Activated naive CD8-positive, alpha-beta T cell treated with anti-CD3 and anti-CD28 coated beads, Interleukin-2, amount 50 U/mL, for 24 hours (primary cell): Measurements from ENCODE around the gene HSPBP1.

Source experiments
- ATAC-seq: fragments of 150-1000 bp; cut with Tn5 transposase; one replicate; pipeline ENCODE4 v1.10.0; 2021
- DNase-seq: peaks from one replicate; pipeline ENCODE4 v3.0.0; 2021
- H3K27ac Mint-ChIP-seq: one replicate; pipeline ENCODE4 v1.8.0; 2021; ENCODE audit warnings: mild to moderate bottlenecking, mixed read lengths
- H3K27me3 Mint-ChIP-seq: one replicate; pipeline ENCODE4 v1.8.0; 2021; ENCODE audit warnings: mixed read lengths
- H3K36me3 Mint-ChIP-seq: one replicate; pipeline ENCODE4 v1.8.0; 2021; ENCODE audit warnings: low read depth, mixed read lengths
- H3K4me1 Mint-ChIP-seq: one replicate; pipeline ENCODE4 v1.8.0; 2021; ENCODE audit warnings: mixed read lengths
- H3K4me3 Mint-ChIP-seq: one replicate; pipeline ENCODE4 v1.8.0; 2021; ENCODE audit warnings: mild to moderate bottlenecking, moderate library complexity, mixed read lengths
- H3K9me3 Mint-ChIP-seq: one replicate; pipeline ENCODE4 v1.8.0; 2021; ENCODE audit warnings: mixed read lengths

Gene HSPBP1

DNA sequence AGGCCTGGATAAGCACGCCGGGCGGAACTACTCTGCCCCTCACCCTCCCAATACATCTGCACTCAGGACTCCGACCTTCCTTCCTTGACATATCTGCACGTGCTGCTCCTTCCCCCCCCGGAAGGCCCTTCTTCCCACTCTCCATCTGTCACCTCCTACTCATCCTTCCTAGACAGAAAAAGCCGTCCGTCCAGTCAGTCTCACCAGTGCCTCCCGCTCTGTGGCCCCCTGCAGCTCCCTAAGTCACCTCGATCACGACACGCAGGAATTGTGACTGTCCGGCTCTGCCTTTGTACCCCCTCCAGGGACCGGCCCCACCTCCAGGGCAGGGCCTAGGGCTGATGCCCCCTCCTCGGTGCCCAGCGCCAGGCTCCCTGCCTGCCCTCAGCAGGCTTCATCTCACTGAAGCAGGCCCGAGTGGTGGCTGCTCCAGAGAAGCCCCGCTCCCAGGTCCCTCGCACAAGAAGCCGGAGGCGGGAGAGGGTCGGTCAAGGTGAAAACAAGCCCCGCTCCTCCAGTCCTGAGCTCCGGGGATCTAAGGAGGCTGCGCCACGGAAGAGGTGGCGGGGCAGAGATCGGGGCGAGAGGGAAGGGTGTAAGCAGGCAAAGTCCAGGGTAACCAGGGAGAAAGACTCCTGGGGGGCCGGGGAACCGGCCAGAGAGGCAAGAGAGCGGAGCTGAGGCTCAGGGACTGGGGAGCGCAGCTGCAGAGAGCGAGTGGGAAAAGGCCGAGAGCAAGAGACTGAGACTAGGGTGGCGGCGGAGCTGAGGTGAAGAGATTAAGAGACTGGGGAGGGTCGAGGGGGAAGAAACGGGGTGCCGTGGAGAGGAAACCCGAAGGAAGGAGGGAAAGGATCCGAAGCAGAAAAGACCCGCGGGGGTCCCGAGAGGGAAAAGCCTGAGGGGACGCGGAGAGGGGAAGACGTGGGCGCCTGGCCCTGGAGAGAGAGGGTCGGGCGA is 22.2 kb downstream of the HSPBP1 start:
- no peaks in the 10 kb centered on the region for H3K9me3 Mint-ChIP-seq
- peak overlapping the region; percentile 95 for H3K4me3 Mint-ChIP-seq
- peak; percentile 38 for DNase-seq
- H3K36me3 Mint-ChIP-seq: peaks cover 43% of the 10 kb centered on the region
- peak overlapping the region; percentile 99 for H3K27ac Mint-ChIP-seq
- no peaks in the 10 kb centered on the region for H3K27me3 Mint-ChIP-seq
- no peak for ATAC-seq
- H3K4me1 Mint-ChIP-seq: peaks cover 56% of the 10 kb centered on the region

DNA sequence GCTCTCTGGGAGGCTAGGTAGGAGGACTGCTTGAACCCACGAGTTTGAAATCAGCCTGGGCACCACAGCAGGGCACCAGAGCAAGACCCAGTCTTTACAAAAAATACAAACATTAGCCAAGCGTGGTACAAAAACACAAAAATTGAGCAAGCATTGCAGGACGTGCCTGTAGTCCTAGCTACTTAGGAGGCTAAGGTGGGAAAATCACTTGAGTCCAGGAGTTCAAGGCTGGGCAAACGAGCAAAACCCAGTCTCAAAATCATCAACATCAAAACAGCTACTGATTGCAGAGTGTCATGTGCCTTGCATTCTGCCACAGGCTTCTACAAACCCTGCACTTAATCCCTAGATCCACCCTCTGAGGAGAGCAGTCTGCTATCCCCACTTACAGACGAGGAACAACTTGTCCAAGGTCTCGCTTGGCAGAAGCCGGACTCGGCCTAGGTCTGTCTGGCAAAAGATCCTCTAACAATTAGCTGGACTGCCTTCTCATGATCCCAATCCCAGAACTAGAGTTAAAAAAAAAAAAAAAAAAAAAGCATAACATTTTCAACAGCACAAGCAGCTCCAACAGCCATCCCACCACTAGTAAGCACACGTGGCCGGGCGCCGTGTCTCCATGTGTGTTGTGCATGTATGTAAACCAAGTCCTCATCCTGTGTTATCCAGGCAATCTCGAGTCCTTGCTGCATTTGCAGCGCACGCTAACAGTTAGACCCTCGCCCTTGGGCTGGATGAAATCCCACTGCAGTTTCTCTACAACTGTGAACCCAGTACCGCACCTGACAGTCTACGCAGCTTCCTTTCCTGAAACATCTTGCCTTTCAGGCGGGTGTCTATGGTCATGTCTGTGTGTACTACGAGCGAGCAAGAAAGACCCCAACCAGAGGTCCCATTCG is 23.1 kb downstream of the HSPBP1 start:
- ATAC-seq: no peak
- peak overlapping the region; percentile 99 for H3K27ac Mint-ChIP-seq
- H3K4me3 Mint-ChIP-seq: peak overlapping the region; percentile 95
- peaks cover 39% of the 10 kb centered on the region for H3K36me3 Mint-ChIP-seq
- DNase-seq: no peak
- H3K27me3 Mint-ChIP-seq: no peaks in the 10 kb centered on the region
- no peaks in the 10 kb centered on the region for H3K9me3 Mint-ChIP-seq
- peaks cover 66% of the 10 kb centered on the region for H3K4me1 Mint-ChIP-seq

DNA sequence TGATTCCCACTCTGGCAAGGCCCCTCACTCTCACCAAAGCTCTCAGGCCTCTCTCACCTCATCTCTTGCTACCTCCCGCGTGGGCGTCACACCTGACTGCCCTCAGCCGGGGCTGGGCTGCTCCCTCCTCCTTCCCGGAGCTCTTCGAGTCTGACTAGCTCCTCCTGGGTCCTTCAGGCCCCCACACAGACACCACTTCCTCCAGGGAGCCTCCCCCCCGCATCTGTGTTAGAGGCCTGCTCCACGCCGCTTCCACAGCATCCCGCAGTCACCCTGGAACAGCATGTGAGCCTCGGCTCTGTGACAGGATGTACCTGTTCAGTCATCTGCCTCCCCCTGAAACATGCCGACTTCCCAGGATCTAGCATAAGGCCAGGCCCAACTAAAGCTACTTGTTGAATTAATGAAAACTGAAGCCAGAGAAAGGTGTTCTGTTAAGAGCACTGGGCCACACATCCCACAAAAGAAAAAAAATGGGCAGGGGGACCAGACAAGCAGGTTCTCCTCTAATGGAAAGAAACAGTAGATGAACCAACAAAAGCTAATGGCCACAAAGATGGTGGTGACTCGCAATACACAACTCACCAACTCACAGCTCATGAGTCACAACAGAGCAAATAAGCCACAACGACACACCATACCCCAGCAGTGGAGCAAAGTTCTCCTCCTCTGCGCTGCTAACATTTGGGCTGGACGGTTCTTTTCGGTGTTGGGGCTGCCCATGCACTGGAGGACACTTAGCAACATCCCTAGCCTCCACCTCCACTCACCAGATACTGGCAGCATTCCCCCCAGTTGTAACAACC is 24.1 kb downstream of the HSPBP1 start:
- DNase-seq (peak; percentile 74), ATAC-seq (peak; percentile 37)
- Mint-ChIP-seq H3K4me1 (peaks cover 76% of the 10 kb centered on the region), H3K27ac (peak overlapping the region; percentile 99), H3K9me3 (no peaks in the 10 kb centered on the region), H3K36me3 (peaks cover 47% of the 10 kb centered on the region), H3K27me3 (no peaks in the 10 kb centered on the region), H3K4me3 (peak overlapping the region; percentile 95)

DNA sequence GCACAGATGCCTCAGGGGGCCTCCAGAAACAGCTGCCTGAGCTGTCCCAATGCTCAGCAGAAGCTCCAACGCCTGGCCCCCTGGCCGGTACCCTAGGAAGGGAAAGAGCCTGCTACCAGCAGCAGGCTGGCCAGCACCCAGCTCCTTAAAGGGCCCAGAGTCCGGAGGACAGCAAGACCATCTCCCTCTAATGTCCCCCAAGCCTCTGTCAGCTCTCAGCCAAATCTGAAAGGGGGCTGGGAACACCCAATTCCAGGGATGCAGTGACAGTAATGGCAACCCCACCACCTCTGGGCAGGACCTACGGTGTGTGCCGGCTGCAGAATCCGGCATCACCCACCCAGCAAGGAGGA is 25.3 kb downstream of the HSPBP1 start:
- Mint-ChIP-seq H3K4me1 (peaks cover 73% of the 10 kb centered on the region), H3K9me3 (no peaks in the 10 kb centered on the region), H3K4me3 (peak overlapping the region; percentile 95), H3K27ac (peak overlapping the region; percentile 99), H3K36me3 (peaks cover 49% of the 10 kb centered on the region), H3K27me3 (no peaks in the 10 kb centered on the region)
- ATAC-seq (no peak), DNase-seq (no peak)

DNA sequence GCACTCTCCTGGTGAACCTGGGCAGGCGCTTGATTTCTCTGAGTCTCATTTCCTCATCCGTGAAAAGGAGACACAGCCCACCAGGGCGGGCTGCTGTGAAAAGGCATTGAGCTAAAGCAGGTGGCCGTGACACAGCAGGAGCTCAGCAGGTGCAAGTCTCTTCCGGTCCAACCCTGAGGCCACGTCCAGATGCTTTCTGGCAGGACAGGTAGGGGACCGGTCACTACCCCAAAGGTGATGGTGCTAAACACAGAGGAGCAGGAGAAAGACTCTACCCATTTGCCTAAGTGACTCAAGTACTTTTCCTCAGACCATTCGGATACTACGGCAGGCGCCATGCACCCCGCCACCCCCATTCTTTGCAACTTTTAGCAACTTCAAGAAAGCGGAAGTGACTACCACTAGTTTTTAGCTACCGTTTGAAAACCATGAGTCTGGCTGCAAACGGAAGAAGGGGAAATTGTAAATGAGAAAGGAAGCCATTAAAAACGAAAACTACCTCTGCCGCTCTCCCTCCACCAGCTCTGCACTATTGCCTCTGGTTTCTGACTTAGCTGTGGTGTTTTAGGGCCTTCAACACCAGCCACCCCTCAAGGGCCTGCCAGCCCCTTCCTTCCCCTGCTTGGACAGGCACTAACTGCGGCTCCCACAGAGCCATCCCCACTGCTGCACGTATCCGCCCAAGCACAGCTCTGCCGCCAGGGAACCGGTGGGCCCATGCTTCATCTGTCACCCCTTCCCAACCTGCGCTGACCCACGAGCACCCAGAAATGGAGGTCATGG is 25.9 kb downstream of the HSPBP1 start:
- H3K36me3 Mint-ChIP-seq: peaks cover 49% of the 10 kb centered on the region
- peak; percentile 3 for ATAC-seq
- H3K9me3 Mint-ChIP-seq: no peaks in the 10 kb centered on the region

DNA sequence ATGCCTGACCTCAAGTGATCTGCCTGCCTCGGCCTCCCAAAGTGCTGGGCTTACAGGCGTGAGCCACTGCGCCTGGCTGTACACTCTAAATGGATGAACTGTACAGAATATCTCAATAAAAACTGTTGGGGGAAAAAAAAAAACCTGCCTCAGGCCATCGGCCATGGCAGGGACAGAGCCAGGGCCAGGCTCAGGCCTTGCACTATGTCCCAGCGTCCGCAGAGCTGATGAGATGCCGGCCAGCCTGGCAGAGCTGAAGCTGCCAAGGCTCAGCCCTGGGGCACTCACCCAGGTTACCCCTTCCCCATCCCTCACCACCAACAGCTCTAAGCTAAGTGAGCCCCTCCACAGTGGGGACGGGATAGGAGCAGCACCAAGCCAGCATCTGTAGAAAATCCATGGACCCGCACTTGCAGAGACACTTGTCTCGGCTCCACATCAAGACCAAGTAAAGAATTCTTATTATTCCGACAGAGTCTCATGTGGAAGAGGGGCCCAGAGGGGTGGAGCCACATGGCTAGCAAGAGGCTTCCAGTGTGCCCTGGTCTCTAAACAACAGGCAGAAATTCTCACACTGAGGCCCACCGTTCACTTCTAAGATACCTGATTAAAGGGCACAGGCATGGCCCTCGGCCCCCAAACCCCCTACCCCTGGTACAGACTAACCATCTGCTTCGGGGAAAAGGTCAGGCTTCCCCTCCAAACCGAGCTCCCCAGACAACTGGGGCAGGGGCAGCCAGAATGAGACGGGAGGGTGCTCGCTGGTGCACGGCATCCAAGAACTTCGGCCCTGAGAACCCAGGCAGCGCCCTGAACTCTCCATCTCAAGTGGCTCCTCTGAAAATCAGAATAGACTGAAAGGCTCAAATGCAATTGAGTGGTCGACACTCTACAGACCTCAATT is 26.9 kb downstream of the HSPBP1 start:
- peak; percentile 22 for DNase-seq
- peaks cover 48% of the 10 kb centered on the region for H3K36me3 Mint-ChIP-seq
- H3K27me3 Mint-ChIP-seq: no peaks in the 10 kb centered on the region

More for the DNA sequence above, 25.9 kb downstream of the HSPBP1 start:
- H3K27ac Mint-ChIP-seq: peak overlapping the region; percentile 99
- H3K4me3 Mint-ChIP-seq: peak overlapping the region; percentile 95
- no peaks in the 10 kb centered on the region for H3K27me3 Mint-ChIP-seq
- H3K4me1 Mint-ChIP-seq: peaks cover 71% of the 10 kb centered on the region
- peak; percentile 57 for DNase-seq

DNA sequence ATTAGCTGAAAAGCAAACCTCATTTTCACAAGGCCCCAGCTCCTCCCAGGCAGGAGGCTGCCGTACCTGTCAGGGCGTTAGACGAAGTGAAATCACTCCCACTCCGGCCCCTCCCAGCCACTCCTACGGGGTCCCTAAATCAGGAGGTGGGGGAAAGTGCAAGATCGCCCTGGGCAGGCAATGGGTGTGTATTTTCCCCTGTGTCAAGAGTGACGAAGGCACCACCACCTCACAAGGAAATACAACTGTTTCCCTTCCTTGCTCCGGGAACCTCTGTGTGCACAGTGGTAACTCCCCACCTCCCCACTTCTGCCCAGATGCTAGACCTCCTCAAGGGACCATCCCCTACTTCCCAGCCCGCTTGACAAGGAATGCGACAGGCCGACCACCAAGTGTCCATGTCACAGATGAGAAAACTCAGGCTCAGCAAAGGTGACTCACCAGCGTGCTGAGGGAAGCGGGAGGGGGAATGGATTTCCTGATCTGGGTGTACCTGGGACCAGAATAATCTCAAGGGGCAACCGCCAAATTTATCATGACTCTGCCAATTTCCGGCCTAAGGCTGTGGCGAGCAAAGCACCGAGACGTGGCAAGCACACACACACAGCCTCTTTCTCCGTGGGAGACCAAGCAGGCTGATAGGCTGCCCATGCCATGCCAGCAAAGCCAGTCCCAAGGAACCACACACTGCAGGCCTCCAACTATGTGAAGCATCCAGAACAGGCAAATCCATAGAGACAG is 28.4 kb downstream of the HSPBP1 start:
- ATAC-seq (peak; percentile 36), DNase-seq (peak; percentile 60)
- no peaks in the 10 kb centered on the region for H3K9me3 Mint-ChIP-seq
- peak overlapping the region; percentile 95 for H3K4me3 Mint-ChIP-seq
- peak overlapping the region; percentile 99 for H3K27ac Mint-ChIP-seq
- H3K4me1 Mint-ChIP-seq: peaks cover 74% of the 10 kb centered on the region
- H3K36me3 Mint-ChIP-seq: peaks cover 34% of the 10 kb centered on the region
- H3K27me3 Mint-ChIP-seq: no peaks in the 10 kb centered on the region

More for the DNA sequence above, 26.9 kb downstream of the HSPBP1 start:
- Mint-ChIP-seq H3K4me3 (peak overlapping the region; percentile 95), H3K9me3 (no peaks in the 10 kb centered on the region), H3K4me1 (peaks cover 80% of the 10 kb centered on the region), H3K27ac (peak overlapping the region; percentile 99)
- ATAC-seq: no peak

DNA sequence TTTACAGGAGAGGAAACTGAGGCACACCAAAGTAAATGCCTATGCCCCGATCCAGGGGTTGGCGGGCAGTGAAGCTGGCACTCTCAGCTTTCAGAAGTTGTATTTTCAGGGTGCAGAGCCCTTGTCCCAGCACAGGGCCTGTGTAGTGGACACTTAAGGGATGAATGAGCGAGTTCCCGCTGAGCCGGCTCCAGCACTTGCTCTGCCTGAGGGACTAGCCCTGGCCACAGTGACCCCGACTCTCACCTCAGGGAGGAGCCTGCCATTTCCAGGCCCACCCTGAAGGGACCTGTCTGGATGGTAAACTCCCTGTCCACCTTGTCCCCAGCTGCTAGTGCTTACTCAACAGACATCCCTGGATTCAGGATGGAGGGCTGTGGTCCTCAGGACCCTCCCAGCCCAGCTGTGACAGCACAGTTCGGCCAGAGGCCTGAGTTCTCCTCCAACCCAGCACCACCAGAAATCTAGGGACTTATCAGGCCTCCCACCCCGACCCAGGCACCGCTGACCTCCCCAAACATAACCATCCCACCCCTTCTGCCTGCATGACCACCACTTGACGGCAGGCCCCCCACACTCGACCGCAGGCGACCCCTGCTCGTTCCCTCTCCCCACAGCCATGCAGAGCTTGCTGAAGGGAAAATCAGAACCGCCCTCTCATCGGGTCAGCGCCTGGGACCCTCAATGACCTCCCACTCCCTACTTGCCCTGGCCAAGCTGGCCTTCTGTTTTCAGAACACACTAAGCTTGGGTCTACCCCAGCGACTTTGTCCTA is 29.5 kb downstream of the HSPBP1 start:
- H3K27ac Mint-ChIP-seq: peak overlapping the region; percentile 99
- DNase-seq (no peak), ATAC-seq (no peak)
- no peak overlapping the region for H3K4me3 Mint-ChIP-seq
- H3K36me3 Mint-ChIP-seq: peaks cover 24% of the 10 kb centered on the region
- peaks cover 63% of the 10 kb centered on the region for H3K4me1 Mint-ChIP-seq
- no peaks in the 10 kb centered on the region for H3K27me3 Mint-ChIP-seq
- H3K9me3 Mint-ChIP-seq: no peaks in the 10 kb centered on the region

DNA sequence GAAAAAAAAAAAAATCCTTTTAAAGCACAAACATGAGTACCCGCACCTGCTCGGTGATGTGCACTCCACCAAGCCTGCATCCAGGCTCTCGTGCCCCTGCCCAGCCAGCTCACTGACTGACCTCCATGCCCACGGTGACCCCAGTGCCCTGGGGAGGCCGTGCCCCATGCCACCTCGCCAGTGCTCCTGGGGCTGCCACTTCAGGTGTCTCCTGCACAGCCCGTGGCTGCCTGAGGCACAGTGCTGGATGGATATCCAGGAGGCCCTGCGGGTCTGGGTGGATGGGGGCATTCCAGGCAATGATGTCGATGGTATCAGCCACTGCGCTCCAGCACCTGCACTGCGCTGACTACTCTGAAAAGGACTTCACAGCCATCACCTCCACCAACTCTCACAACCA is 30.1 kb downstream of the HSPBP1 start:
- no peak for DNase-seq
- Mint-ChIP-seq H3K27me3 (no peaks in the 10 kb centered on the region), H3K4me3 (no peak overlapping the region), H3K4me1 (peaks cover 58% of the 10 kb centered on the region), H3K9me3 (no peaks in the 10 kb centered on the region), H3K27ac (no peak overlapping the region), H3K36me3 (peaks cover 22% of the 10 kb centered on the region)
- no peak for ATAC-seq

DNA sequence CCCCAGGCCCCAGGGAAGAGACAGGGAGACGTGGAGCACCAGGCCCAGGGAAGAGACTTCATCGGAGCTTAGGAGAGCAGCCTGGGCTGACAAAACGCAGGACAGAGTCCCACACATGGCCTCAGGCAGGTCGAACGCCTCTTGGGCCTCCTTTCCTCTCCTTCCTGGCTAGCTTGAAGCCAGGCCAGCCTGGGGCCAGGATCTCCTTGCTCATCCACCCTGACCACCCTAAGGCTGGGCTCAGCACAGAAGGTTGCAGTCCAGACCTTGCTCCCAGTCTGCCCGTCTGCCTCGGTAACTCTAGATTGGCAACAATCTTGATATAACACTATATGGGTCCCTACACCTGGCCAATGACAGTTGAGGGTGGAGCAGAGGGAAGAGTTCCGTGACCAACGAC is 31.2 kb downstream of the HSPBP1 start:
- no peak for ATAC-seq

DNA sequence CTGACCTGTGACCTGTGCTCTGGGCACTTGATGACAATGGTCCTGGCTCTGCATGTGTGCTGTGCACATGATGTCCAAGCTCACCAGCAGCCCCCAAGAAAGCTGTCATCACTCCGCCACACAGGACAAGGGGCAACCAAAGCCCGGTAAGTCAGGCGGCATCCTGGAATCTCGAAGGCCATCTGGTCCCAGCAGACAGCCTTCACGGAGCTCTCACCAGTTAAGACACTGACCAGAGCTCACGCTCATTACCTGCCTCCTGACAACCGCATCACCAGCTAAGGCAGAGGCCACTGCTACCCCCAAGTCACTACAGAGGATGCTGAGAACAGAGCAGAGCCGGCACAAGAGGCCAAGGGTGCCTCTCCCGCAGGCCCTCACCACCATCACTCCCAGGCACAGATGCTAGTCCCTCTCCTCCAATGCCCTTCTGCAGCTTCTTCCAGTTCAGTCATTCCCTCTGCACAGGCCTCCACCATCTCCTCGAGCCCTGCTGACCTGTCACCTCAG is 31.7 kb downstream of the HSPBP1 start:
- ATAC-seq (no peak), DNase-seq (no peak)
- Mint-ChIP-seq H3K27ac (no peak overlapping the region), H3K9me3 (no peaks in the 10 kb centered on the region), H3K27me3 (no peaks in the 10 kb centered on the region), H3K4me1 (peaks cover 44% of the 10 kb centered on the region), H3K36me3 (peaks cover 19% of the 10 kb centered on the region), H3K4me3 (no peak overlapping the region)

More for the DNA sequence above, 31.2 kb downstream of the HSPBP1 start:
- no peak for DNase-seq
- Mint-ChIP-seq H3K27me3 (no peaks in the 10 kb centered on the region), H3K27ac (peak overlapping the region; percentile 31), H3K36me3 (peaks cover 23% of the 10 kb centered on the region), H3K9me3 (no peaks in the 10 kb centered on the region), H3K4me3 (no peak overlapping the region), H3K4me1 (peaks cover 49% of the 10 kb centered on the region)
